Measurements from ENCODE around the gene IL17REL.
"Not testable (repeated sequence)": the region's sequence is repeated elsewhere in the genome, so short reads cannot be mapped to it uniquely, and the experiment has no call there.

The IL17REL gene

DNA sequence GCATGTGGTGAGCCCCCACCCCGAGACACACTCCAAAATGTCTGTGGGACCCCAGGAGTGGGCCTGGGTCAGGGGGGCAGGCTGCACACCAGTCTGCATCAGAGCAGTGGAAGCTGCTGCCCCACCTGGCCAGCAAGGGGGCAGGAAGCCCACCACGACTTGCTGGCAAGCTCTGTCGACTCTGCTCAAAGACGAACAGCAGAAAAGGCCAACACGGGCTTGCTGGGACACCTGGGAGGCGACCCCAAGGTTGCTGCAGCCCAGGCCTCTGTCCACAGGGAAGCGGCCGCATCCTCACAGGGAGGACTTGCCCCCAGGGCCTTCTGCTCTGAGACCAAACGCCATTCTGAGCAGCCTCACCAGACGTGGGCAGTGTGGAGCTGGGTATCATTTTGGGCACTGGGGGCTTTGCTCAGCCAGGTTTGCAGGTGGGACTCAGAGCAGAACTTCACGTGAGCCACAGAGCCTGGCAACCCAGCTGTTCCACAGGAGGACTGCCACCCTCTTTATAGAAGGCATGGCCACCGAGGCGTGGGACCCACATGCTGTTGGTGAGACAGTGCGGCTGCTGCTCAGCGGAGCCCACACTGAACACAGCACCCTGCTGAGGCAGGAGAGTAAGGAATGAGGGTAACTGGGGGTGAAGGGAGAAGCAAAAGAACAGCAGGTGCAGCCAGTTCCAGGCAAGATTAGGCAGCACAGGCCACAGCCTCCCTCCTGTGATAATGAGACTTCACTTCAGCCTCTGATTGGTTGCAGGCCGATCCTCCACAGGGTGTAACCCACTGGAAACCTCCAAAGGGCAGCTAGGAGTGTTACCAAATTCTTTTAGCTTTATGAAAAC lies 11.0 kb downstream of the IL17REL start:
- DNase-seq = no peak

DNA sequence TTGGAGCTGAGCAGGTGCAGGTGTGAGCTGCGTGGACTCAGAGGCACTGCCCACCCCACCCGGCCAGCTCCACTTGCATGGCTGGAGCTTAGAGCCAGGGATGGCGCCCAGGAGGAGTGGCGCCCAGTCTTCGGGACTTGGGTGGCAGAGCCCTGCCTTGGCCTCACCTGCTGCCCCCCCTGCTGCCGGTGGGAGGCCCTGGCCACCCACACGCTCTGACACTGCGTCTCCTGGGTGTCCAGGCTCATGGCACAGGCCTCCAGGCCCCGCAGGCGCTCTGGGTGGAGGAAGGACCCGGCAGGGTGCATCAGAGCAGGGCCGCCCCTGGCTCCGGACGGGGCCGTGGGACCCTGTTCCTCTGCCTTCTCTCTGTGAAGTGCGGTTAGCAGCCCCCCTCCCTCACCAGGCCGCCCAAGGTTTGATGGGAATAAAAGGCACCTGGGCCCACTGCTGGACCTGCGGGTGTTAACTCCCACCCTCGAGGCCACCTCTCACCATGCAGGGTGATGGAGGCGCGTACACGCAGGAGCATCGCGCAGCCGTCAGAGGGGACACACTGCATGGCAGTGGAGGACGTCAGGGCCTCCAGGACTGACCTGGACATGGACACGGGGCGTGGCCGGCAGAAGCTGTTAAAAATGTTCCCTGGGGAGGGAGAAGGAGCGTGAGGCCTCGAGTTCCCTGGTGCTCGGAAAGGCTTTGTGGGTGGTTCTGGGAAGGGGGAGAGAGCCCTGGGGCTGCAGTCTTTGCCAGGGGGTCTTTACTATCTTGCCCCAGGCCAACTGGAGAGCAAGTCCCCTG lies 11.8 kb downstream of the IL17REL start:
- DNase-seq = no peak

DNA sequence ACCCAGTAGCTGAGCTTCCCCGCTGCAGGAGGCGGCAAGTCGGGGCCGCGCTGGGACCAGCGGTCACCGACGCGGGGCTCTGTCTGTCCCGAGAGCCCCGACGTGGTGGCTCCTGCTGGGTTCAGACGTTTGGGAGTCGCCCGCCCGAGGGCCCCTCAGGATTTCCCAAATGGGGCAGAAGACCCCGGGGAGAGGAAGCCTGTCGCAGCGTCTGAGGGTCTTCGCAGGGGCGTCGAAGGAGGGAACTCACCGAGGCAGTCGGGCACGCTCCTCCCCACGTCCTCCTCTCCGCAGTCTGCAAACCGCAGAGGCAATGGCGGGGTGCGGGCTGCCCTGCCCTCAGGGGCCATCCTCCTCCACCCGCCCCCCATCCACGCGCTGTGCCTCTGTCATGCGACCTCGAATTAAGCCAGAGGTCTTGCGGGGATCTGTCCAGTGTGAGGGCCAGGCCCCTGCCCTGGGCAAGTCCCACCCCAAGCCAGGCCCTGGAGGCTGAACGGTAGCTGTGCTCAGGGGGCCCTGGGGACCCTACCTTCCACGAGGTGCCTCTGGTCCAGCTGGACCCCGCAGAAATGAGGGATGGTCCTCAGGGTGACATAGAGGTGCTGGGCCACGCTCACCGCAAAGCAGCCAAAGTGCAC lies 12.5 kb downstream of the IL17REL start:
- DNase-seq = no peak

DNA sequence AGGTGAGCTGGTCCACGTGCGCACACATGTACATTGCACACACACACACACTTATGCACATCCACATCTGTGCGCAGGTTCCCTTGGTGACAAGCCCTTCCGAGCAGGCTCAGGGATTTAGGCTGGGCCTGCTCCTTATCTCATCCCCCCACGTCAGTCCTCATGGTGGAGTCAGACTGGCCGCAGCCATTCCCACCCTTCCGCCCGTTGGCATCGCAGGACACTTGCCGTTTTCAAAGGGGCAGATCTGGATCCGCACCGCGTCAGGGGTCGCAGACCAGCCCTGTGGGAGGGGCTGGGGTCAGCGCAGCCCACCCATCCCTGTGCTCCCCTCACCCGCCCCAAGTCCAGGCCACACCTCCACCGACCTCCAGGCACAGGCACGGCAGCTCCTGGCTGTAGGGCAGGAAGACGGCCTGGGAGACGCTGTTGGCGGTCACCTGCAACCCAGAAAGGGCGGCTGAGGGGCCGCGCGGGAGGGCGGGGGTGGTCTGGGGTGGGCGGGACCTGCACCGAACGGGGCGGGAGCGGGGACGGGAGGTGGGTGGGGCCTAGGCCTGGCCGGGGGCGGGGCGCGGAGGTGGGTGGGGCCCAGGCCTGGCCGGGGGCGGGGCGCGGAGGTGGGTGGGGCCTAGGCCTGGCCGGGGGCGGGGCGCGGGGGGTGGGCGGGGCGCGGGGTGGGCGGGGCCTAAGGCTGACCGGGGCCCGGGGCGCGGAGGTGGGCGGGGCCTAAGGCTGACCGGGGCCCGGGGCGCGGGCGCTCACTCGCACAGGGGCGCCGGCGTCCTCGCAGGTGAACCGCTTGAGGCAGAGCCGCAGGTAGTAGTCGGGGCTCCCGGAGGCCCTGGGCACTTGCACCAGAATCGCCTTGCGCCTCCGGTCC lies 13.3 kb downstream of the IL17REL start:
- no peak for DNase-seq

DNA sequence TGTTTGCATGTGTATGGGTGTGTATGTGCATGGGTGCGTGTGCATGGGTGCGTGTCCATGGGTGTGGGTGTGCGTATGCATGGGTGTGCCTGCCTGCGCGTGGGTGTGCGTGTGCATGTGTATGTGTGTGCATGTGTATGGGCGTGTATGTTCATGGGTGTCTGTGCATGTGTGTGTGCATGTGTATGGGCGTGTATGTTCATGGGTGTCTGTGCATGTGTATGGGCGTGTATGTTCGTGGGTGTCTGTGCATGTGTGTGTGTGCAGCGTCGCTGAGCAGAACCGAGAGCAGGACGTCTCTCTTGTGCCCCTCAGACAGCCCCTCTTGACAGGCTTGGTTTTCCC lies 13.9 kb downstream of the IL17REL start:
- no peak for DNase-seq

DNA sequence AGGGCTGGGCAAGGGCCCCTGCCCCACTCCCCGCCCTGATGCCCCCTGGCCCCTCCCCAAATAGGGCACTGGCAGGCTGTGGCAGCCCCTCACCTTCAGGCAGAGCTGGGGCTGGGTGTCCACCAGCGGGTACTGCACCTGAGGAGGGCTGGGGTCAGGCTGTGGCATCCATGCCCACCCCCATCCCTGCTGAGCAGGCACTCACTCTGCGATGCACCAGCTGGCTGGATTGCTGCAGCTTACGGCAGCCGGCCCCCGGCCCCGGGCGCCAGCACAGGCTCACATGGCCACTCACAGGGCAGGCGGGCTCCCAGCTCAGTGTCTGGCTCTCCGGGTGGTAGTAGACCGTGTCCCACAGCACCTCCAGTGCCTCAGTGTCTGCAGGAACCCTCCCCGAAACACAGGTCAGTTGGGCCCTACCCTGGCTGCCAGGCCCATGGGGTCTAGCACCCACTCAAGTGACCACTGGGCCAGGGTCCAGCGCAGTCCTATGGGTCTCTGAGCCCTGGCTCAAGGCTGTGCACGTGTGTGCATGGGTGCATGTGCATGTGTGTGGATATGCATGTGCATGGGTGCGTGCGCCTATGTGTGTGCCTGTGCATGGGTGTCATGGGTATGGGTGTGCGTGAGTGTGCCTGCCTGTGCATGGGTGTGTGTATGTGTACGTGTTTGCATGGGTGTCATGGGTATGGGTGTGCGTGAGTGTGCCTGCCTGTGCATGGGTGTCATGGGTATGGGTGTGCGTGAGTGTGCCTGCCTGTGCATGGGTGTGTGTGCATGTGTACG lies 14.4 kb downstream of the IL17REL start:
- DNase-seq = no peak

DNA sequence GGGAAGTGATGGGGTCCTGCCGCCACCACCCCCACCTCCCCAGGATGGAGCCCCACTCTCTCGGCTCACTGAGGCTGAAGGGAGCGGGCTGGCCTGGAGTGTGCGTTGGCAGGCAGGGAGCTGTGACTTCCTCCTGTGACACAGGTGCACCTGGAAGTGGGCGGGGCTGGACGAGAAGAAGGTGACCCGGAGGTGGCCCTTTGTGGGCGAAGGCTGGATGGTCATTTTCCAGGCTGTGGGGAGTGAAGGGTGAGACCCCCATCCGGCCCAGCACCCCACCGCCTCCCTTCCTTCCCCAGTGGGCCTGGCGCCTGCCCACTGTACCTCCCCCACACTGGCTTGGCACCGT lies 15.3 kb downstream of the IL17REL start:
- no peak for DNase-seq

DNA sequence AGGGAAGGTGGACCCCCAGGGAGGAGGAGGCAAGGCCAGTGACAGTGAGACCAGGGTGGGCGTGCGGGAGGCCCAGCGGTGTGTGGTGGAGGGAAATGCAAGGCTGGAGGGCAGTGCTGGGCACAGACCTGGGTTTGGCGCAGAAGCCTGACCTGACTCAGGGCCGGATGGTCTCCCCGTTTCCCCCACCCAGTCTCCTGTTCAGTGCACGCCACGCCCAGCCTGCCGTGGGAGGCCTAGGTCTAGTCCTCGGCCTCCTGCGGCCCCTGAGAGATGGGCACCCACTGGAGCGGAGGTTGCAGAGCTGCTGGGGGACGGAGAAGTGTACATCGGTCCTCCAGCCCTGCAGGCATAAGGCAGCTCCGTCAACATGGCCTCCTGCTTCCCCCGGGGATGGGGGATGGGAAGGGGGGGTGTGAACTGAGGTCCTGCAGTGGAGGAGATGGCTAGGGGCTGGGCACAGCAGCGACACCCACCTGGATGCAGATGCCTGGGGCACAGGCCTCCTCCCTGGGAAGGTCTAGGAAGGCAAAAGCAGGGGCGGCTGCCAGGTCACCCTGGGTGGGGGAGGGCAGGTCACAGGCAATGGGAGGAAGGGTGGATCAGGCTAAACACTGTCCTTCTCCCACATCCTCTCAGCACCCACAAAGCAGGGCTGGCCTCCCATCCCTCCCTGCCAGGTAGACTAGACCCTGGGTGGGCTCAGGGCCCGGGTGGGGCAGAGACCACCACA lies 15.9 kb downstream of the IL17REL start:
- DNase-seq = no peak

DNA sequence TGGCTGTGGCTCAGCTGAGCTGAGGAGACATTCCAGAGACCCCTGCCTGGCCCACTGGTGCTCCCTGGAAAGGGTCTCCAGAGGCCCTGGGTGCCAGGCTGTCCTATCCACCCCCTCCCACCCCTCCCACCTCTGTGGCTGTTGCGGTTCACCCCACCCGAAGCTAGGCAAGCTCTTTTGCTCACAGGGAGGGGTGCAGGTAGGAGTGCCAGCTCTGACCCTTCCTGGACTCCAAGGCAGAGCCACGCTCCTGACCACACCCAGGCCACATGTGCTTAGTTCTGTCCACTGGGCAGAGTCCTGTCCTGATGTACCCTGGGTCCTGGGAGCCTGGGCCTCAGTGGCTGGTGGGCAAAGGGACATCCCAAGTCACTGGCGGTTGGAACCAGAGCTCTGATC lies 16.4 kb downstream of the IL17REL start:
- DNase-seq = no peak

DNA sequence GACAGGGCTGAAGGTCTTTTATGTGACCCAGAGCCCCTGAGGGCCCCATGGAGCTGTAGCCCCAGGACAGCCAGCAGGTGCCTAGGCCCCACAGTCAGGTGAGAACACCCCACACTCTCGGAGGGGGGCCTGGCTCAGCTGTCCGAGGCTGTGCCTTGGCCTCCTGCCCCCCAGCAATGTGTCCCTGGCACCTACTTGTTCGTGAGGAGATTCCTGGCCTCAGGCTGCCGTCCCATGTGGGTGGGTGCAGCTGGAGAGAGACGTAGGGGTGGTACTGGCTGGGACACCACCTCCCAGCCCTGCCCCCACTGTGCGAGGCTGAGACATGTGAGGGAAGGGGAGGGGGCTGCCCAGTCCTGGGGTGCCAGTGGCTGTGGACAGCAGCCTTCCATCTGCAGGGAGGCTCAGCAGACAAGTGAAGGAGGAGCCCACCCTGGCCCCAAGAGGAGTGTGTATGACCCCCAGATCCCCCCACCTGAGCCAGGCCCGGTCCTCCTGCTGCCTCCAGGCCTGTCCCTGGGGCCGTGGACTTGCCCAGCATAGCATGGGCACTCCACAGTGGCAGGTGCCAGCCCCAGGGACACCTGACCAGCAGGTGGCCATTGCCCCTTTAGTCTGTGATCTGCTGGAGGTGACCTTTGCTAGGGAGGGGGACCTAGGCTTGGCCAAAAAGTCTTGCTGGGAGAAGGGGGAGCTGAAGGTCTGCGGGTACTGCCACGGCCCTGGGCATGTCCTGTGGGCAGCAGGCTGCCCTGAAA lies 17.0 kb downstream of the IL17REL start:
- no peak for DNase-seq

DNA sequence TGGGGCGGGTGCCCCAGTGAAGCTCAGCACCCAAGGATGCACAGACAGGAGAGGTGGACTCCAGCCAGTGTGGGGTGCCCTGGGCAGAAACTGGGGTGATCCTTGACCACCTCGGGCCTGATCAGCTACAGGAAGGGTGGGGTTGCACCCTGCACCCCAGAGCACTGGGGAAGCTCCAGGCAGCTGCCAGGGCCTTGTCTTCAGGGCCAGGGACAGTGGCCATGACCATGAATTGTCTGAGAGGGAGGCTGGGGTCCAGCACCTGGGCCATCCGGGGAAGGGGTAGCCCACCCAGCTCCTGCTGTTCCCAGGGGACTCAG lies 17.6 kb downstream of the IL17REL start:
- DNase-seq = no peak

DNA sequence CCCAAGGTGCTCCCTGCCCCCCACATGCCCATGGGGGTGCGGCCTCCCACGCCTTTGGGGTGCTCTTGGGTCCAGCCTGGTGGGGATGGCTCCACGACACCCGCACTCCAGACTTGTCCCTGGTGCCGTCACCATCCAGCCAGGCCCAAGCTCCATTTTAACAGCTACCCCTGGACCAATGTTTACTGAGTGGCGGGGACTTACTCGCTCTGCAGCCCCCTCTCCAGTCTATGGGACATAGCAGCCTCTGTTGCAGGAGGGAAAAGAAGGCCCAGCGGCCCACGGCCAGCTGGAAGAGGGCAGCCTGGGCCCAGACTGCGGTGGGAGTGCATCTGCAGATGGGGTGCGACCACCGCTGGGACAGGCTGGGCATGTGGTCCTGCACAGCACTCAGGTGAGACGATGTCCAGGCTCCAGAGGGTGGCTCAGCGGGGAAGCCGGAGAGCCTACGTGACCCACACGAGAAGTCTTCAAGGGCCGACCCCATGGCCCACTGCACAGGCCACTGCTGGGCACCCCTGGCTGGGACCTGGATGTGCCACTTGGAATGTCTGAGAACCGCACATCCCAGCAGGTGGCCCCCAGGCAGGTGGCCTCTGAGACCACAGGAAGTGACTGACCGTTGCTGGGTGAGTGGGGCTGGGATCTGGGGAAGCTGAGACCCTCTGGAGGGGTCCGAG lies 18.1 kb downstream of the IL17REL start:
- DNase-seq = no peak

DNA sequence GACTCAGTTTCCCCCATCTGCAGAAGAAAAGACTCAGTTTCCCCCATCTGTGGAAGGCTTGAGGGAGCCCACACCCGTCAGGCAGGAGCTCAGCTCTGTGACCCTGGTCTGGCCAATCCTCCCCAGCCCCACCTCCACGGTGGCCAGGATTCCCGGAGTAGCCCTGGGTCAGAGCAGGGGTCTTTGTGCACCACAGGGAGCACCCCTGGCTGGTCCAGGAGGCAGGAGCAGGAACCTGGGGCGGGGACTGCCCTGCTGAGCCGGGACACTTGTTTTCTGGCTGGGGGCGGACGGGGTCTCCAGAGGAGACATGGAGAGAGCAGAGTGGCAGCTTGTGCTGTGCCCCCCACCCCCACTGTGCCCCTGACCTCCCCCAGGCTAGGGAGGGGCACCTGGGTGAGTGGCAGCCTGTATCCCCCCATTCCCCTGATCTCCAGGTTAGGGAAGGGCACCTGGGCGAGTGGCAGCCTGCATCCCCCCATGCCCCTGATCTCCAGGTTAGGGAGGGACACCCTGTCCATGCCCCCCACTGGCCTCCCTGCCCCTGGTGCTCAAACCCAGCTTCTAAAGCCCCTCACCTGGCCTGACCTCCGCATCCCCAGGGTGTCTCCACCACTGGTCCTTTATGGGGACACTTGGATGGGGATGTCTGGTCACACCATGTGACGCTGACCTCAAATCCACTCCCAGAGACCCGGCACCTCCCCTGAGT lies 18.8 kb downstream of the IL17REL start:
- DNase-seq = no peak

DNA sequence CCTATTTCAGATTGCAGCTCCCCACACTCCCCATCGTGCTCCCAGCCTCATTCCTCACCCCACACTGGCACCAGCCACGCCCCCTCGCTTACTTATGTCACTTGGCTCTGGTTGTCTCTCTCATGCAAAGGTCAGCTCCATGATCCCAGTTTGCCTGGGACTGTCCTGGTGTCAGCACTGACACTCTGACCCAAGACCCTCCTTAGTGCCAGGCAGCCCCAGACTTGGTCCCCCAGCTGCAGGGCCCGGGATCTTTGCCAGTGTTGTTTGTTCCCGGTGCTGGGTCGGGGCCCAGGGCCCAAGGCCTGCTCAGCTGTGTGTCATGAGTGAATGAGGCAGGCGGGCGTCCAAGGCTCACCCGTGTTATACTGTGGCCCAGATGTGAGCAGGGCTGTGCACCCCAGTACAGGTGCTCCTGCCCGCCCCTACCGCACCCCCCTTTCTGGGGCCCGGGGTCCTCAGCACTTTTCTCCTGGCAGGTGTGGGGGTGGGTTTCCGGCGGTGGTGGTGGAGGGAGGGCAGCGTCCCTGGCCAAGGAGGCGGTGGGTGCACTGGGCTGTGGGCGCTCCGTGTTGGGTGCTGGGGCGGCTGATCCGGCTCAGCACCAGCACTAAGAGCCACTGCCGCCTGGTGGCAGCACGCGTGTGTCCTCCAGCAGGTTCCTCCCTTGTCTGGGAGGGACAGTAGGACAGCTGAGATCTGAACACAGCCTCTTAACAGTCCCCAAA lies 19.5 kb downstream of the IL17REL start:
- no peak for DNase-seq

DNA sequence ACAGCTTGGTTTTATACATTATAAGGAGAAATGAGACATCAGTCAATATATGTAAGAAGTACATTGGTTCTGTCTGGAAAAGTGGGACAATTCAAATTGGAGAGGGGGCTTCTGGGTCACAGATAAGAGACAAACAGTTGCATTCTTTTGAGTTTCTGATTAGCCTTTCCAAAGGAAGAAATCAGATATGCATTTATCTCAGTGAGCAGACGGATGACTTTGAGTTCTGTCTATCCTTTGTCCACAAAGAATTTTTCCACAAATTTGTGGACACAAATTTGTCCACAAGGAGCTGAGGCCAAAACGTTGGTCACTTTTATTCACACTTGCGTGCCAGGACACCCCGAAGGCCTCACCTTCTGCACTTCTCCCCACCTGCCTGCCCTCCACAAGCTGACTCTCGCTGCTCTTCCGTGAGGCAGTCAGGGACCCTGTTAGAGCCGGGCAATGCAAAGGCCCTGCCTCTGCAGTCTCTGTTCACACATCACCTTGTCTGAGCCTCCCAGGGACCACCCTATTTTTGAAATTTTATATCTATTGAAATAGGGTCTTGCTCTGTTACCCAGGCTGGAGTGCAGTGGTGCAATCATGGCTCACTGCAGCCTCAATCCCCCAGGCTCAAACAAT lies 20.5 kb downstream of the IL17REL start:
- DNase-seq = no peak

DNA sequence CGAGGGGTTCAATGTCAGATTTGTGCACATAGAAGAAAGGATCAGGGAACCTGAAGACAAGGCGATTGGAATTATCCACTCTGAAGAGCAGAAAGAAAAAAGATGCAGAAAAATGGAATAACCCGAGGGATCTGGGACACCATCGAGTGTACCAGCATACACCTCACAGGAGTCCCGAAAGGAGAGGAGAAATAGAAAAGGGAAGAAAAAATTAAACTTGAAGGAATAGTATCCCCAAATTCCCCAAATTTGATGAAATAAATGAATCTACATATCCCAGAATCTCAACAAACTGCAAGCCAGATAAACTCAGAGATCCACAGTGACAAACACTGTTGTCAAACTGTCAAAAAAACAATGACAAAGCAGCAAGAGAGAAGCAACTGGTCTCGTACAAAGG lies 21.4 kb downstream of the IL17REL start:
- no peak for DNase-seq

DNA sequence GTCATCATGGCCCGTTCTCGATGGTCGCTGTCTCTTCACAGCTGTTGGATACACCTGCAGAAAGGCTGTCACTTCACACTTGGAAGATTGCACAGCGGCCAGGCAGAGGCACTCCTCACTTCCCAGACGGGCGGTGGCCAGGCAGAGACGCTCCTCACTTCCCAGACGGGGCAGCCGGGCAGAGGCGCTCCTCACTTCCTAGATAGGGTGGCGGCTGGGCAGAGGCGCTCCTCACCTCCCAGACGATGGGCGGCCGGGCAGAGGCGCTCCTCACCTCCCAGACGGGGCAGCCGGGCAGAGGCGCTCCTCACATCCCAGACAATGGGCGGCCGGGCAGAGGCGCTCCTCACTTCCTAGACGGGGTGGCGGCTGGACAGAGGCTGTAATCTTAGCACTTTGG lies 22.7 kb downstream of the IL17REL start:
- DNase-seq = not testable (repeated sequence)

DNA sequence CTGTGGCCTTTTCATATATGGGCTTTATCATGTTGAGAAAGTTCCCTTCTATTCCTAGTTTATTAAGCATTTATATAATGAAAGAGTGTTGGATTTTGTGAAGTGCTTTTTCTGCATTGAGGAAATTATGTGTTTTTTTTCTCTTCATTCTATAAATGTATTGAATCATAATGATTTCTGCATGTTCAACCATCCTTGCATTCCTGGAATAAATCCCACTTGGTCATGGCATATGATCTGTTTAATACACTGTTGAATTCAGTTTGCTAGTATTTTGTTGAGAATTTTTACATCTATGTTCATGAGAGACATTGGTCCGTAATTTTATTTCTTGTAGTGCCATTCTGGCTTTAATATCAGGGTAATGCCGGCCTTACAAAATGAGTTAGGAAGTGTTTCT lies 26.2 kb downstream of the IL17REL start:
- DNase-seq = no peak

Measured in DMS 273 treated with DMSO at 0.1 percent for 48 hours (cell line).